NCI-H2171 (cell line): Measurements from ENCODE around the gene CYB5D1.
"Not testable (repeated sequence)": the region's sequence is repeated elsewhere in the genome, so short reads cannot be mapped to it uniquely, and the experiment has no call there.

Source experiments
- DNase-seq: peaks from one replicate; lab custom pipeline; 2025; lab: John Stamatoyannopoulos, UW

The CYB5D1 gene

GRCh38 chr17:7856011-7856810 is 1.6 kb upstream of the CYB5D1 start:
- no peak for DNase-seq

GRCh38 chr17:7856811-7857712 is 741 bp upstream of the CYB5D1 start, which contains the start of gene NAA38:
Gene NAA38, minus strand, starts transcription at chr17:7857559. Its CDS starts 96 bp downstream, at chr17:7857463.
- peak; percentile 99 for DNase-seq

GRCh38 chr17:7858522-7858810 is 663 bp downstream of the CYB5D1 start:
- no peak for DNase-seq

- no peak for DNase-seq
Measured at GRCh38 chr17:7859028-7859427, 1.2 kb downstream of the CYB5D1 start.

- peak; percentile 71 for DNase-seq
Measured at GRCh38 chr17:7862692-7863437, 5.1 kb downstream of the CYB5D1 start.

- not testable (repeated sequence) for DNase-seq
Measured at GRCh38 chr17:7864384-7864783, 6.6 kb downstream of the CYB5D1 start.

GRCh38 chr17:7864995-7865650 is 7.3 kb downstream of the CYB5D1 start:
- DNase-seq = no peak

GRCh38 chr17:7867881-7868329 is 10.1 kb downstream of the CYB5D1 start:
- DNase-seq = no peak

- DNase-seq = no peak
Measured at GRCh38 chr17:7873051-7873450, 15.2 kb downstream of the CYB5D1 start.

GRCh38 chr17:7875804-7876370 is 18.1 kb downstream of the CYB5D1 start:
- DNase-seq = no peak

GRCh38 chr17:7878234-7878633 is 20.4 kb downstream of the CYB5D1 start:
- no peak for DNase-seq

GRCh38 chr17:7880076-7880868 is 22.5 kb downstream of the CYB5D1 start:
- no peak for DNase-seq

- peak; percentile 91 for DNase-seq
Measured at GRCh38 chr17:7881276-7882054, 23.7 kb downstream of the CYB5D1 start.

GRCh38 chr17:7882068-7882467 is 24.3 kb downstream of the CYB5D1 start:
- DNase-seq = peak; percentile 21

GRCh38 chr17:7882629-7883028 is 24.8 kb downstream of the CYB5D1 start:
- no peak for DNase-seq

- DNase-seq = peak; percentile 59
Measured at GRCh38 chr17:7883781-7884386, 26.1 kb downstream of the CYB5D1 start.

- DNase-seq = no peak
Measured at GRCh38 chr17:7884581-7885366, 27.0 kb downstream of the CYB5D1 start.
